CD8-positive, alpha-beta memory T cell (primary cell): ENCODE measurements around the gene DCAF11. TPM values are rescaled to one million over a fixed set of nuclear protein-coding genes. Genes with fewer than 3 reads are reported as not detected.

Experiments
- CTCF ChIA-PET: fragments of 350-600 bp; sonication (Branson Sonifier 250); formaldehyde crosslinking; loops from one replicate; lab custom pipeline; 2021; ENCODE audit warnings: antibody characterized with exemption; lab: Charles Lee
- POLR2A ChIA-PET: fragments of 350-600 bp; sonication (Branson Sonifier 250); formaldehyde crosslinking; loops from one replicate; lab custom pipeline; 2021; ENCODE audit warnings: antibody characterized with exemption; lab: Charles Lee
- DNase-seq, 5 donors: peaks; one replicate each; pipeline versions ENCODE4 v3.0.0 to v3.0.0-alpha.2; 2020 to 2022; ENCODE audit warnings: mixed read lengths in 1 of 5
- H3K27ac ChIP-seq: one replicate; pipeline ENCODE4 v1.7.0; 2013; ENCODE audit warnings: low read depth, mild to moderate bottlenecking, low read length, moderate library complexity
- H3K27me3 ChIP-seq: 2 replicates; pipeline ENCODE4 v1.7.0; 2013; ENCODE audit warnings: low read length, mild to moderate bottlenecking; ENCODE audit not compliant: insufficient read depth, poor library complexity, severe bottlenecking
- H3K36me3 ChIP-seq: 2 replicates; pipeline ENCODE4 v1.7.0; 2013; ENCODE audit warnings: mild to moderate bottlenecking, low read length, moderate library complexity; ENCODE audit not compliant: insufficient read depth
- H3K4me1 ChIP-seq: 2 replicates; pipeline ENCODE4 v1.7.0; 2013; ENCODE audit warnings: mild to moderate bottlenecking, low read length, moderate library complexity; ENCODE audit not compliant: insufficient read depth
- H3K4me3 ChIP-seq: 2 replicates; pipeline ENCODE4 v1.7.0; 2013; ENCODE audit warnings: mild to moderate bottlenecking, low read length
- H3K9me3 ChIP-seq: 2 replicates; pipeline ENCODE4 v1.7.0; 2013; ENCODE audit warnings: mild to moderate bottlenecking, low read length
- H3K27ac Mint-ChIP-seq, 8 donors: one replicate each; pipeline ENCODE4 v1.8.0; 2020 to 2021; ENCODE audit warnings: mixed read lengths in 8 of 8, mild to moderate bottlenecking in 6 of 8, inconsistent platforms in 3 of 8, moderate library complexity in 3 of 8
- H3K27me3 Mint-ChIP-seq, 2 donors: one replicate each; pipeline ENCODE4 v1.8.0; 2020 to 2021; ENCODE audit warnings: mixed read lengths in 2 of 2, mild to moderate bottlenecking in 1 of 2, moderate library complexity in 1 of 2
- H3K36me3 Mint-ChIP-seq, 3 donors: one replicate each; pipeline ENCODE4 v1.8.0; 2020 to 2021; ENCODE audit warnings: mixed read lengths in 3 of 3, inconsistent platforms in 1 of 3, mild to moderate bottlenecking in 1 of 3
- H3K4me1 Mint-ChIP-seq, 3 donors: one replicate each; pipeline ENCODE4 v1.8.0; 2020 to 2021; ENCODE audit warnings: mixed read lengths in 3 of 3, inconsistent platforms in 1 of 3, mild to moderate bottlenecking in 1 of 3
- H3K4me3 Mint-ChIP-seq, 7 donors: one replicate each; pipeline ENCODE4 v1.8.0; 2020 to 2021; ENCODE audit warnings: mixed read lengths in 7 of 7, mild to moderate bottlenecking in 6 of 7, moderate library complexity in 4 of 7, inconsistent platforms in 2 of 7
- H3K9me3 Mint-ChIP-seq, 5 donors: one replicate each; pipeline ENCODE4 v1.8.0; 2020 to 2022; ENCODE audit warnings: mixed read lengths in 5 of 5, mild to moderate bottlenecking in 3 of 5, moderate library complexity in 2 of 5, inconsistent platforms in 1 of 5
- polyA plus RNA-seq: library from polyadenylated mRNA; unstranded; fragments of 300-500 nt; fragmentation: Illumina TruSeq; gene quantifications from one replicate; pipeline ENCODE4 v1.2.3, GENCODE V29; 2021
- total RNA-seq, 2 experiments: library from RNA; stranded (reverse); gene quantifications; one replicate each; pipeline ENCODE4 v1.2.3, GENCODE V29; 2021

The DCAF11 gene
- total and polyA plus RNA-seq, 3 experiments from 2014 or later, result 69.0 to 83.9 (median 72.4) TPM

- peak overlapping the region; percentile 79 to 100 (median 99) for H3K27ac Mint-ChIP-seq
- H3K9me3 ChIP-seq, result no peaks in the 10 kb centered on the region
- H3K9me3 Mint-ChIP-seq, result no peaks in the 10 kb centered on the region
- H3K4me1 Mint-ChIP-seq, result peaks cover 30 to 37% (median 33%) of the 10 kb centered on the region in 3 donors
- H3K36me3 Mint-ChIP-seq, result peaks cover 5 to 65% (median 19%) of the 10 kb centered on the region in 3 donors
- peak overlapping the region; percentile 93 for H3K4me3 ChIP-seq
- peak overlapping the region; percentile 96 to 100 (median 98) for H3K4me3 Mint-ChIP-seq
- DNase-seq, result no peak
- H3K36me3 ChIP-seq, result peaks cover 39% of the 10 kb centered on the region
- peaks cover 28% of the 10 kb centered on the region for H3K4me1 ChIP-seq
- peaks cover 0 to 5% of the 10 kb centered on the region in 2 donors for H3K27me3 Mint-ChIP-seq
- CTCF ChIA-PET, result interaction anchor here (1.0 to 4.4 kb wide), 12 partner anchors 7 to 192 kb away, joined by 3 to 34 read pairs (median 10); partner anchors contain the start of genes CHMP4A, CIDEB, EMC9 and IPO4
- H3K27me3 ChIP-seq, result no peaks in the 10 kb centered on the region
- peak overlapping the region; percentile 98 for H3K27ac ChIP-seq
- POLR2A ChIA-PET, result interaction anchor here (1.1 to 4.6 kb wide), 6 partner anchors 16 to 163 kb away, joined by 3 to 58 read pairs (median 21); partner anchors contain the start of genes DHRS4, EMC9, PCK2 and PSME1
These were observed 1.7 kb downstream of the DCAF11 start for GRCh38 chr14:24116128-24116814.

- Mint-ChIP-seq H3K9me3 (no peaks in the 10 kb centered on the region), H3K27me3 (peaks cover 0 to 5% of the 10 kb centered on the region in 2 donors), H3K27ac (peak overlapping the region in 1 of 8 donors; percentile 36), H3K36me3 (peaks cover 5 to 70% (median 22%) of the 10 kb centered on the region in 3 donors), H3K4me1 (peaks cover 30 to 37% (median 33%) of the 10 kb centered on the region in 3 donors), H3K4me3 (peak overlapping the region in 1 of 7 donors; percentile 49)
- Histone ChIP-seq H3K4me1 (peaks cover 28% of the 10 kb centered on the region), H3K9me3 (no peaks in the 10 kb centered on the region), H3K36me3 (peaks cover 45% of the 10 kb centered on the region), H3K4me3 (no peak overlapping the region), H3K27ac (no peak overlapping the region), H3K27me3 (no peaks in the 10 kb centered on the region)
- ChIA-PET CTCF (interaction anchor here (1.2 to 4.4 kb wide), 7 partner anchors 8 to 44 kb away, joined by 4 to 34 read pairs (median 9); partner anchors contain the start of genes EMC9, IRF9, PSME1 and PSME2), POLR2A (interaction anchor here (1.1 to 4.6 kb wide), 2 partner anchors 15 to 20 kb away, joined by 4 to 58 read pairs; partner anchors contain the start of gene PSME1)
- no peak for DNase-seq
These were observed 2.6 kb downstream of the DCAF11 start for GRCh38 chr14:24117179-24117578.

- H3K4me1 Mint-ChIP-seq, result peaks cover 27 to 37% (median 29%) of the 10 kb centered on the region in 3 donors
- H3K27ac Mint-ChIP-seq, result peak overlapping the region in 1 of 8 donors; percentile 46
- Histone ChIP-seq H3K27me3 (no peaks in the 10 kb centered on the region), H3K4me3 (no peak overlapping the region), H3K4me1 (peaks cover 24% of the 10 kb centered on the region), H3K27ac (no peak overlapping the region), H3K9me3 (no peaks in the 10 kb centered on the region), H3K36me3 (peaks cover 61% of the 10 kb centered on the region)
- POLR2A ChIA-PET, result no interaction called here
- CTCF ChIA-PET, result interaction anchor here (1.3 to 2.4 kb wide), 3 partner anchors 27 to 214 kb away, joined by 3 to 13 read pairs (median 4); partner anchors contain the start of genes IRF9, PSME2 and RNF31
- H3K27me3 Mint-ChIP-seq, result peaks cover 0 to 4% of the 10 kb centered on the region in 2 donors
- peaks cover 5 to 84% (median 25%) of the 10 kb centered on the region in 3 donors for H3K36me3 Mint-ChIP-seq
- H3K9me3 Mint-ChIP-seq, result no peaks in the 10 kb centered on the region
- H3K4me3 Mint-ChIP-seq, result peak overlapping the region in 1 of 7 donors; percentile 44
- DNase-seq, result no peak
These were observed 5.1 kb downstream of the DCAF11 start for GRCh38 chr14:24119691-24120090.

GRCh38 chr14:24121210-24121609 lies 6.6 kb downstream of the DCAF11 start:
- POLR2A ChIA-PET, result no interaction called here
- no peak for DNase-seq
- Mint-ChIP-seq H3K27me3 (no peaks in the 10 kb centered on the region), H3K4me1 (peaks cover 14 to 23% (median 17%) of the 10 kb centered on the region in 3 donors), H3K4me3 (no peak overlapping the region), H3K36me3 (peaks cover 5 to 78% (median 27%) of the 10 kb centered on the region in 3 donors), H3K27ac (no peak overlapping the region), H3K9me3 (no peaks in the 10 kb centered on the region)
- CTCF ChIA-PET, result no interaction called here
- Histone ChIP-seq H3K4me3 (no peak overlapping the region), H3K4me1 (peaks cover 14% of the 10 kb centered on the region), H3K27me3 (no peaks in the 10 kb centered on the region), H3K9me3 (no peaks in the 10 kb centered on the region), H3K36me3 (peaks cover 61% of the 10 kb centered on the region), H3K27ac (no peak overlapping the region)

- ChIA-PET CTCF (interaction anchor here (1.3 kb wide), 2 partner anchors 9 to 39 kb away, joined by 3 to 6 read pairs; partner anchors contain the start of gene IRF9), POLR2A (no interaction called here)
- H3K4me3 ChIP-seq, result no peak overlapping the region
- Mint-ChIP-seq H3K36me3 (peaks cover 5 to 67% (median 21%) of the 10 kb centered on the region in 3 donors), H3K27ac (peak overlapping the region in 1 of 8 donors; percentile 43), H3K4me1 (peaks cover 4 to 13% (median 7%) of the 10 kb centered on the region in 3 donors), H3K4me3 (no peak overlapping the region), H3K27me3 (no peaks in the 10 kb centered on the region), H3K9me3 (no peaks in the 10 kb centered on the region)
- no peaks in the 10 kb centered on the region for H3K27me3 ChIP-seq
- peaks cover 58% of the 10 kb centered on the region for H3K36me3 ChIP-seq
- H3K27ac ChIP-seq, result no peak overlapping the region
- H3K9me3 ChIP-seq, result no peaks in the 10 kb centered on the region
- H3K4me1 ChIP-seq, result peaks cover 2% of the 10 kb centered on the region
- DNase-seq, result no peak
These were observed 7.8 kb downstream of the DCAF11 start for GRCh38 chr14:24122416-24122815.

GRCh38 chr14:24122898-24123297 lies 8.3 kb downstream of the DCAF11 start:
- H3K4me1 Mint-ChIP-seq, result peaks cover 2 to 9% (median 2%) of the 10 kb centered on the region in 3 donors
- peaks cover 53% of the 10 kb centered on the region for H3K36me3 ChIP-seq
- H3K9me3 Mint-ChIP-seq, result no peaks in the 10 kb centered on the region
- H3K4me3 Mint-ChIP-seq, result no peak overlapping the region
- no peak overlapping the region for H3K4me3 ChIP-seq
- H3K27me3 ChIP-seq, result no peaks in the 10 kb centered on the region
- peaks cover 5 to 62% (median 21%) of the 10 kb centered on the region in 3 donors for H3K36me3 Mint-ChIP-seq
- H3K9me3 ChIP-seq, result no peaks in the 10 kb centered on the region
- no peak for DNase-seq
- H3K4me1 ChIP-seq, result no peaks in the 10 kb centered on the region
- ChIA-PET CTCF (interaction anchor here (1.2 to 1.3 kb wide), 3 partner anchors 9 to 119 kb away, joined by 3 to 6 read pairs (median 3); partner anchors contain the start of genes IRF9 and TINF2), POLR2A (no interaction called here)
- peak overlapping the region in 2 of 8 donors; percentile 34 to 63 for H3K27ac Mint-ChIP-seq
- no peak overlapping the region for H3K27ac ChIP-seq
- no peaks in the 10 kb centered on the region for H3K27me3 Mint-ChIP-seq

- no peaks in the 10 kb centered on the region for H3K9me3 Mint-ChIP-seq
- peak overlapping the region in 4 of 8 donors; percentile 29 to 46 (median 34) for H3K27ac Mint-ChIP-seq
- peaks cover 45% of the 10 kb centered on the region for H3K36me3 ChIP-seq
- H3K9me3 ChIP-seq, result no peaks in the 10 kb centered on the region
- peaks cover 5 to 54% (median 16%) of the 10 kb centered on the region in 3 donors for H3K36me3 Mint-ChIP-seq
- peaks cover 0 to under 1% (median 0%) of the 10 kb centered on the region in 3 donors for H3K4me1 Mint-ChIP-seq
- no peak for DNase-seq
- no peaks in the 10 kb centered on the region for H3K27me3 Mint-ChIP-seq
- ChIA-PET CTCF (interaction anchor here (1.2 to 2.3 kb wide), 3 partner anchors 12 to 119 kb away, joined by 3 to 6 read pairs (median 5); partner anchors contain the start of genes IRF9, PSME1 and TINF2), POLR2A (no interaction called here)
- H3K4me3 Mint-ChIP-seq, result peak overlapping the region in 1 of 7 donors; percentile 35
- no peaks in the 10 kb centered on the region for H3K4me1 ChIP-seq
- no peak overlapping the region for H3K4me3 ChIP-seq
- no peaks in the 10 kb centered on the region for H3K27me3 ChIP-seq
- no peak overlapping the region for H3K27ac ChIP-seq
These were observed 9.1 kb downstream of the DCAF11 start for GRCh38 chr14:24123424-24124417.
